Immature natural killer cell (primary cell): Measurements from ENCODE around the gene RAD51B. TPM values are rescaled to one million over a fixed set of nuclear protein-coding genes. Genes with fewer than 3 reads are reported as not detected.

Experiments used
- DNase-seq, 3 donors: peaks; one replicate each; pipeline ENCODE4 v3.0.0; 2022; ENCODE audit warnings: mixed read lengths in 1 of 3
- H3K27ac Mint-ChIP-seq, 6 donors: one replicate each; pipeline ENCODE4 v1.8.0; 2020; ENCODE audit warnings: mixed read lengths in 6 of 6, mild to moderate bottlenecking in 5 of 6, inconsistent platforms in 4 of 6, moderate library complexity in 3 of 6
- H3K27me3 Mint-ChIP-seq, 3 donors: one replicate each; pipeline ENCODE4 v1.8.0; 2020 to 2021; ENCODE audit warnings: low read depth in 3 of 3, mild to moderate bottlenecking in 3 of 3, mixed read lengths in 3 of 3, moderate library complexity in 3 of 3, inconsistent platforms in 1 of 3
- H3K36me3 Mint-ChIP-seq, 3 donors: one replicate each; pipeline ENCODE4 v1.8.0; 2020; ENCODE audit warnings: mixed read lengths in 3 of 3, inconsistent platforms in 2 of 3, mild to moderate bottlenecking in 2 of 3
- H3K4me1 Mint-ChIP-seq, 2 donors: one replicate each; pipeline ENCODE4 v1.8.0; 2020; ENCODE audit warnings: inconsistent platforms in 2 of 2, mild to moderate bottlenecking in 2 of 2, mixed read lengths in 2 of 2, moderate library complexity in 1 of 2
- H3K4me3 Mint-ChIP-seq, 5 donors: one replicate each; pipeline ENCODE4 v1.8.0; 2020; ENCODE audit warnings: mild to moderate bottlenecking in 5 of 5, mixed read lengths in 5 of 5, inconsistent platforms in 3 of 5, moderate library complexity in 3 of 5
- H3K9me3 Mint-ChIP-seq, 6 donors: one replicate each; pipeline ENCODE4 v1.8.0; 2020; ENCODE audit warnings: mild to moderate bottlenecking in 6 of 6, mixed read lengths in 6 of 6, inconsistent platforms in 4 of 6, moderate library complexity in 3 of 6
- polyA plus RNA-seq, 3 donors: library from polyadenylated mRNA; unstranded; fragments of 300-500 nt; fragmentation: Illumina TruSeq; gene quantifications; one replicate each; pipeline ENCODE4 v1.2.3, GENCODE V29; 2021

RAD51B gene
- polyA plus RNA-seq, 3 donors from 2014 or later = 17.6 to 20.8 (median 17.7) TPM

DNA sequence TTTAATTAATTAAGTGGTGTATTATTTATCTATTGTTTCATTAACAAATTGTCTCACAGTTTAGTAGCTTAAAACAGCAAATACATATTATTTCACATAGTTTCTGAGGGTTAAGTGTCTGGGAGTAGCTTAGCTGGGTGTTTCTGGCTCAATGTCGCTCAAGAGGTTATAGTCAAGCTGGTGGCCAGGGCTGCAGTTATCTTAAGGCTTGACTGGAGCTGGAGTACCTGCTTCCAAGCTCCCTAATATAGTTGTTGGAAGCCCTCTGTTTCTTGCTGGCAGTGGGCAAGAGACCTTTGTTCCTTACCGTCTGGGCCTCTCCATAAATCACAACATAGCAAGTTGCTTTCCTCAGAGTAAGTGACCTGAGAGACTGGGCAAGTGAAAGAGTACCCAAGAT is 66.6 kb downstream of the RAD51B start:
- Mint-ChIP-seq H3K36me3 (peaks cover 4 to 8% (median 7%) of the 10 kb centered on the region in 3 donors), H3K27ac (no peak overlapping the region), H3K27me3 (peaks cover 0 to 4% (median 2%) of the 10 kb centered on the region in 3 donors), H3K4me3 (no peak overlapping the region), H3K4me1 (peaks cover 35 to 44% of the 10 kb centered on the region in 2 donors), H3K9me3 (no peaks in the 10 kb centered on the region)
- DNase-seq = no peak

DNA sequence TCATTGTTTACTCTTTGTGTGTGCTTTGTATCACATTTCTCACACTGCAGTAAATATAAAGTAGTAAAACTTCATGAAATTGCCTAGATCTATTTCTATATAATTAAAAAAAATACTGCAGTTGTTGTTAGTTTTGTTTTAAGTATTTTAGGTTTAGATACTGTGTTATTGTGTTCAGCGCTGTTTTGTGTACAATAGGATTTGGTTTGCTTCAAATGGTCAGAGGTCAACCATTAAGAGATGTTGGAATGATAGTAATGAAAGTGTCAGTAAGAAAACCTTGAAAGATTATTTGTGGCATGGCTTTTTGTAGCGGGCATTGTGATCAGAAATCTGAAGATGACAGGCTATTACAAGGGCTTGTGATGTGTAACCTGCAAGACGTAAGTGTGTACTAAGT is 67.9 kb downstream of the RAD51B start:
- H3K27ac Mint-ChIP-seq = peak overlapping the region in 1 of 6 donors; percentile 9
- H3K4me3 Mint-ChIP-seq = no peak overlapping the region
- peaks cover 4 to 8% (median 7%) of the 10 kb centered on the region in 3 donors for H3K36me3 Mint-ChIP-seq
- H3K9me3 Mint-ChIP-seq = no peaks in the 10 kb centered on the region
- DNase-seq = no peak
- H3K27me3 Mint-ChIP-seq = peaks cover 0 to 2% (median 0%) of the 10 kb centered on the region in 3 donors
- peaks cover 22 to 31% of the 10 kb centered on the region in 2 donors for H3K4me1 Mint-ChIP-seq

DNA sequence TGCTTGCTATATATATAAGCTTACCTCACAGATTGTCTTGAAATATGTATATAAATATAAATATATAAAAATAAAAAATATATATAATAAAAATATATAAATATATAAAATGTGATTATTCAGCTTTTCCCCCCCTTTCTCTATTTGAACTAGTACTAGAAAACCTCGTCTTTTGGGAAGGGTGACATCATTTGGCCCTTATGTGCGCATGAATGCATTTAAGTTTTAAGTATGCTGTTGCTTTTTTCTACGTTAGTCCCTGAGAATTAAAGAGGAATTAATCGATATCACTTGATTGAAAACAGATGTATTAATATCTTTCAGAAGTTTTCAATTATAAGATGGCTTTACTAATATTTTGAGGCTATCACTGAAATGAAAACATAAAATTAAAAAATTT is 69.9 kb downstream of the RAD51B start:
- no peak for DNase-seq
- no peaks in the 10 kb centered on the region for H3K9me3 Mint-ChIP-seq
- no peak overlapping the region for H3K4me3 Mint-ChIP-seq
- H3K4me1 Mint-ChIP-seq = peaks cover 5 to 11% of the 10 kb centered on the region in 2 donors
- H3K36me3 Mint-ChIP-seq = peaks cover 4 to 8% (median 7%) of the 10 kb centered on the region in 3 donors
- peaks cover 0 to 1% (median 0%) of the 10 kb centered on the region in 3 donors for H3K27me3 Mint-ChIP-seq
- no peak overlapping the region for H3K27ac Mint-ChIP-seq

DNA sequence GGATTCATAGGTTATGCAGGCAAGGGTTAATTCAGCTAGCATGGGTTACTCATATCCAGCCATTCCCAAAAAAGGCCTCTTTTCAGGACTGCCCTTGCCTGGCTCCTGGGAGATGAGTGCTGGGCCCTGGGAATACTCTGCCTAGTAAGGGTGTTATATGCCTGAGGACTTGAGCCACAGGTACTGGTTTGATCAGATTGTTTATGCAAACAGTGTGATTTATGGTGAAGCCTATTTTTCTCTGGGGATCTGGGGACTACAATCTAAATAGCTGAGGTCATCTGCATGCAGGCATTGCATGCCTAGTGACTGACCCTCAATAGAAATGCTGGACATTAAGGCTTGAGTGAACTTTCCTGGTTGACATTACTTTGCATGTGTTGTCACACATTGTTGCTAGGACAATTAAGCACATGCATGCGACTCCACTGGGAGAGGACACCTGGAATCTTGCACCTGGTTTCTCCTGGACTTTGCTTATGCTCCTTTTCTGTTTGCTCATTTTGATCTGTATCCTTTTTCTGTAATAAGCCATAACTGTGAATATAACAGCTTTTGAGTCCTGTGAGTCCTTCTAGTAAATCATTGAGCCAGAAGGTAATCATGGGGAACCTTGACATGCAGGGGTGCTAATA is 73.0 kb downstream of the RAD51B start:
- Mint-ChIP-seq H3K27ac (no peak overlapping the region), H3K36me3 (peaks cover 0 to 2% (median 2%) of the 10 kb centered on the region in 3 donors), H3K27me3 (no peaks in the 10 kb centered on the region), H3K4me3 (no peak overlapping the region), H3K9me3 (no peaks in the 10 kb centered on the region), H3K4me1 (peaks cover 5 to 10% of the 10 kb centered on the region in 2 donors)
- DNase-seq = no peak

DNA sequence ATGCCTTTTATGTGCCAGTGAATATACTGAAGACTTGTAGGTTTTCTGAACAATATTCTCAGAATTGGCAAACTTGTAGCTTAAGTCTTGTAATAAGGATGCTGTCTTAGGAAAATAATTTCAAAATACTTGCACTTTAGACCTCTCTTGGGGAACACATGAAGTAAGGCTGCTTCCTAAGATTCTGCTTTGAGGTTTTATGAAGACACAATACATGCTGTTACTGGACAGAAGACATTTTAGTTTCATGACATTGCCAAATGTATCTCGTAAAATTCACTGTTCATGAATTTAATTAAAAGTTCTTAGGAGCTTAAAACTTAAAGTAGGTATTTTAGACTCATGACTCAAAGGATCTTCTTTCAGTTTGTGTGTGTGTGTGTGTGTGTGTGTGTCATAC is 80.7 kb downstream of the RAD51B start:
- no peaks in the 10 kb centered on the region for H3K27me3 Mint-ChIP-seq
- H3K9me3 Mint-ChIP-seq = peaks cover 0 to 3% (median 0%) of the 10 kb centered on the region in 6 donors
- H3K36me3 Mint-ChIP-seq = peaks cover 0 to 3% (median 0%) of the 10 kb centered on the region in 3 donors
- DNase-seq = no peak
- peaks cover 3 to 7% of the 10 kb centered on the region in 2 donors for H3K4me1 Mint-ChIP-seq
- no peak overlapping the region for H3K27ac Mint-ChIP-seq
- no peak overlapping the region for H3K4me3 Mint-ChIP-seq

DNA sequence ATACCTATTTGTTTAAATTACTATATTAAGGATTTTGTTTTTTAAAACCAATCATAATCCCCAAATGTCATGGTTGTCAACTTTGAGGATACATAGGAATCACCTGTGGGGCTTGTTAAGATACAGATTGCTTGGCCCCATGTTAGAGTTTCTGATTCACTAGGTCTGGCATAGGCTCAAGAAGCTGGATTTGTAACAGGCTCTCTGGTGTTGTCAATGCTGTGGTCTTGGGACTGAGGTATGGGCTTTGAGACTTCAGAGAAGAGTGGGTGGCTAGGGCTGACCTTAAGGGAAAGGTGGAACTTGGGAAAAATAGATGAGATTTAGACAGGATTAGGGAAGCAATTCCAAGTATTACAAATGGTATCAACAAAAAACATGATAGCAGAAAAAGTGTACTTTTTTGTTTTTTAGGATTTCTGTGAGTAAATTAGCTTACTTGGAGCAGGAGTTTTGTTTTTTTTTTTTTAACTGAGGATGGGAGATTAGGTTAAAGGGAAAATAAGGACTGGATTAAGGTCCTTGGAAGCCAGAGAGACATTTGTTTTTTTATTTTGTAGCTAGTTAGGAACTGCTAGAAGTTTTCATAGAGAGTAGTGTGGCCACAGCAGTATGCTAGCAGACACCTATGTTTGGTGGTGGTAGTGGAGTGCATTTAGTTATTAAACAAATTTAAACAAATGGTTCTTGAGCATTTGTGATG is 88.6 kb downstream of the RAD51B start:
- Mint-ChIP-seq H3K9me3 (peaks cover 0 to 2% (median 0%) of the 10 kb centered on the region in 6 donors), H3K27ac (no peak overlapping the region)

DNA sequence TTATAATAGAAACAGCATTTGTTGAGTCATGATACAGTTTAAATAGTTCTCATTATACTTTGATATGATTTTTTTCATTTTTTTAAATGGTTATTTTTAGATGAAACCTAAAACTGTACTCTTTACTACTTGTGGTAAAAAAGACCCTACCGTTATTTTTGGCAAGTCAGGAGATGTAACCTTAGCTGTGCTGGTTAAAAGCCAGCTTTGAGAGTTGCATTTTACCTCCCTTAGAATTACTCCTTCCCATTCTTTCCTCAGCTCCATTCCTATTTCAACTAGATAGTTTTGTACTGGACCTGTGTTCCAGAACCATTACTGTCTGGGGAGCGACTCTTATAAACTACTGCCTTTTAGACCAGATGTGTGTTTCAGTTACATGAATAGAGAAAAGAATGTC is 92.0 kb downstream of the RAD51B start:
- DNase-seq = no peak
- H3K9me3 Mint-ChIP-seq = no peaks in the 10 kb centered on the region

More for the DNA sequence above, 88.6 kb downstream of the RAD51B start:
- DNase-seq = no peak
- no peaks in the 10 kb centered on the region for H3K27me3 Mint-ChIP-seq
- H3K4me1 Mint-ChIP-seq = no peaks in the 10 kb centered on the region
- H3K4me3 Mint-ChIP-seq = no peak overlapping the region
- peaks cover 0 to 13% (median 5%) of the 10 kb centered on the region in 3 donors for H3K36me3 Mint-ChIP-seq

DNA sequence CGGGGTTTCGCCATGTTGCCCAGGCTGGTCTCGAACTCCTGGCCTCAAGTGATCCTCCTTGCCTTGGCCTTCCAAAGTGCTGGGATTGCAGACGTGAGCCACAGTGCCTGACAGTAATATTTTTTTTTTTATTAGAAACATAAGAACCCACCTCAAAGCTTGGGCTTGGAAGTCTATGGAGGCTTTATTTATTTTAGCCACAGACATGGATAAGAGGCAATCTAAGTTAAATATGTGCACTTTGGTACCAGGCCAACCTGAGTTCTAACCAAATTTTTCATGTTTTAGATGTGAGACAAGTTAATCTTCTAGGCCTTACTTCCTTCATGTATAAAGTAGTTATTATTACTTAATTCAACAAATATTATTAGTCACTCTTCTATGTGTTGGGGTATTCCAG is 96.9 kb downstream of the RAD51B start:
- no peak overlapping the region for H3K4me3 Mint-ChIP-seq

More for the DNA sequence above, 92.0 kb downstream of the RAD51B start:
- H3K36me3 Mint-ChIP-seq = peaks cover 0 to 6% (median 0%) of the 10 kb centered on the region in 3 donors
- no peaks in the 10 kb centered on the region for H3K4me1 Mint-ChIP-seq
- no peak overlapping the region for H3K4me3 Mint-ChIP-seq
- no peak overlapping the region for H3K27ac Mint-ChIP-seq
- no peaks in the 10 kb centered on the region for H3K27me3 Mint-ChIP-seq

DNA sequence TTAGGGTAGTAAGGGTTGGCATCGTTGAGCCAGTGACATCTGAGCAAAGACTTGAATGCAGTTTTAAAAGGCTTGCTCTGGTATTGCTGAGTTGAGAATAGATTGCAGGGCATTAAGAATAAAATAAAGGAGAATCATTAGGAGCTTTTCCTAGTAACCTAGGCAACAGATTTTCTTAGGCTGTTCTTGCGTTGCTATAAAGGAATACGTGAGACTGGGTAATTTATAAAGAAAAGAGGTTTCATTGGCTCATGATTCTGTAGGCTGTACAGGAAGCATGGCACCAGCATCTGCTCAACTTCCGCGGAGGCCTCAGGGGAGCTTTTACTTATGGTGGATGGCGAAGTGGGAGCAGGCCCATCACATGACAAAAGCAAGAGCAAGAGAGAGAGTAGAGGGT is 97.4 kb downstream of the RAD51B start:
- Mint-ChIP-seq H3K27me3 (no peaks in the 10 kb centered on the region), H3K4me3 (no peak overlapping the region), H3K4me1 (no peaks in the 10 kb centered on the region), H3K9me3 (no peaks in the 10 kb centered on the region), H3K36me3 (peaks cover 0 to 5% (median 0%) of the 10 kb centered on the region in 3 donors), H3K27ac (no peak overlapping the region)
- DNase-seq = no peak

More for the DNA sequence above, 96.9 kb downstream of the RAD51B start:
- no peak overlapping the region for H3K27ac Mint-ChIP-seq
- no peaks in the 10 kb centered on the region for H3K9me3 Mint-ChIP-seq
- H3K27me3 Mint-ChIP-seq = no peaks in the 10 kb centered on the region
- H3K36me3 Mint-ChIP-seq = peaks cover 0 to 5% (median 0%) of the 10 kb centered on the region in 3 donors
- no peaks in the 10 kb centered on the region for H3K4me1 Mint-ChIP-seq
- DNase-seq = no peak

DNA sequence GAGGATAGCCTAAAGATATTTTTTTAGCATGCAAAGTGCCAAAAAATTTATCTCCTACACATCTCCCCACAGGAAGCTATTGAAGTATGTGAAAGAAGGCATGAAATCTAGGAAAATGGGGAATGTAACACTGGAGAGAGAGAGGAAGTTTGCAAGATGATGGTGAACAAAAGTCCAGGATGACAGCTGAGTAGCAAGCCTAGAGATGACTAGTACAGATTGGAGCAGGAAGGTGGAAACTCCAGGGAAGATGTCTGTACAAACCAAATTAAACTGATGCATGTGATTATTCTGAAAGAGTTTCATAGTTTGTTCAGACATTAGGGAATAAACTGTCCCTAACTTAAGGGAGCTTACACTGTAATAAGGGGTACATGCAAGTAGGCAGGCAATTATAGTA is 99.3 kb downstream of the RAD51B start:
- H3K9me3 Mint-ChIP-seq = no peaks in the 10 kb centered on the region
- H3K27ac Mint-ChIP-seq = no peak overlapping the region
- H3K4me3 Mint-ChIP-seq = no peak overlapping the region
- no peak for DNase-seq
- H3K27me3 Mint-ChIP-seq = no peaks in the 10 kb centered on the region
- H3K4me1 Mint-ChIP-seq = no peaks in the 10 kb centered on the region
- H3K36me3 Mint-ChIP-seq = peaks cover 0 to 6% (median 0%) of the 10 kb centered on the region in 3 donors

DNA sequence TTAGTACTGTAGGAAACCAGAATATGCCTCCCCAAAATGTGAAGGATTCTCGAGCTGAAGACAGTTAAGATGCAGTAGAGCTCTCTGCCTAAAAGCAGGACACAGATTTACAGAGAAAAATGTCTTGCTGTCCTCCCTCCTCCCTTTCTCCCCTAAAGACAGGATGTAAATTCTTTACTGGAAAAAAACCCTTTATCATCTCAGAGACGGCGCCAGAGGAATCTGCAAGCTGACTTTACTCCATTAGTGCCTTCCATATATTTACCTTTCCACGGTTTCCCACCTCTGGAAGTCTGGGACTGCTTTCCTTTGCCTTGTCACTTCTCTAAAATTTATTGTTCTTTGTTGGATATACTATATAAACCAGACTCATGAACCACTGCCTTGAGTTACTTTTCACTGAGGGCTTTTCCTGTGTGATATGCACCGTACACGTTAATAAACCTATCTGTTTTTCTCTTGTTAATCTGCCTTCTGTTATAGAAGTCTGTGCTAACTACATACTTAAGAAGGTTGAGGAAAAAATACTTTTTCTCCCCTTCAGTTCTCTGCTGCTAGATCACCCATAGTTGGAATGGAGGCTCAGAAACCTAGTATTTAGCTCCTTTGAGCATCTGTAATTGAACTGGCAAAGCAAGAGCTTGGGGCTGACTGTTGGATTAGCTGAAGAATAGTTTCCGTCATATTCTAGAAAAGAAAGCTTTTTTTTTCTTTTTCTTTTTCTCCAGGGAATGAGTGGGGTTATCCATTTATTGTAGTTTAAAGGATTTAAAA is 99.9 kb downstream of the RAD51B start:
- H3K4me1 Mint-ChIP-seq = no peaks in the 10 kb centered on the region
- H3K9me3 Mint-ChIP-seq = peaks cover 0 to 1% (median 0%) of the 10 kb centered on the region in 6 donors
- H3K36me3 Mint-ChIP-seq = peaks cover 4 to 11% (median 6%) of the 10 kb centered on the region in 3 donors
- no peak overlapping the region for H3K27ac Mint-ChIP-seq
- H3K27me3 Mint-ChIP-seq = peaks cover 0 to 3% (median 0%) of the 10 kb centered on the region in 3 donors
- no peak overlapping the region for H3K4me3 Mint-ChIP-seq
- DNase-seq = no peak

DNA sequence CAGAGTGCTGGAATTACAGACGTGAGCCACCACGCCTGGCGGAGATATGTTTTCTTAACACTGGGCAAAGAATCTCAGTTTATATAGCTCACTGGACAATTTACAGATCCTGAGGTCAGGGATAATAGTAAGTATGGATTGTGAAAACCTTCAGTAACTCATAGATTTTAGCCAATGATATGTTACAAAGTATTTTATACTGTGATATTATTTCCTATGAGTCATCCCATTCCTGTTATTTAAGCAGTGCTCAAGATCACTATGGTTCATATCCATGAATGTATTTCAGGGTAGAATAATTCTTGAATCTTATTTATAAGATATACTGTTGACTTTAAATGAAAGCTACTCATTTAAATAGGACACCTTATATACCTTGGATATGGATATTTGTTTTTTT is 107.2 kb downstream of the RAD51B start:
- H3K27ac Mint-ChIP-seq = no peak overlapping the region
- peaks cover 9 to 32% (median 20%) of the 10 kb centered on the region in 6 donors for H3K9me3 Mint-ChIP-seq
- peaks cover 0 to 6% of the 10 kb centered on the region in 2 donors for H3K4me1 Mint-ChIP-seq
- no peak for DNase-seq
- peaks cover 0 to 4% (median 0%) of the 10 kb centered on the region in 3 donors for H3K27me3 Mint-ChIP-seq
- H3K4me3 Mint-ChIP-seq = no peak overlapping the region
- H3K36me3 Mint-ChIP-seq = peaks cover 21 to 30% (median 22%) of the 10 kb centered on the region in 3 donors

DNA sequence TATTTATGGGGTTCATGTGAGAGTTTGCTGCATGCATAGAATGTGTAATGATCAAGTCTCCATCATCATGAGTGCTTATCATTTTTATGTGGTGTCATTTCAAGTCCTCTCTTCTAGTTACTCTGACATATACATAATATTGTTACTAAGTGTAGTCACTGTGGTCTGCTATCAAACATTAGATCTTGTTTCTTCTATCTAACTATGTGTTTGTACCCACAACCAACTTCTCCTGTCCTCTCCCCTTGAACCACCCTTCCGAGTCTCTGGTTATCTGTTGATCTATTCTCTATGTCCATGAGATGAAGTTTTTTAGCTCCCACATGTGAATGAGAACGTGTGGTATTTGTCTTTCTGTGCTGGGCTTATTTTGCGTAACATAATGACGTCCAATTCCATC is 107.7 kb downstream of the RAD51B start:
- no peak overlapping the region for H3K4me3 Mint-ChIP-seq
- peaks cover 9 to 32% (median 20%) of the 10 kb centered on the region in 6 donors for H3K9me3 Mint-ChIP-seq
- no peak for DNase-seq
- peaks cover 0 to 6% of the 10 kb centered on the region in 2 donors for H3K4me1 Mint-ChIP-seq
- H3K27me3 Mint-ChIP-seq = peaks cover 2 to 4% (median 2%) of the 10 kb centered on the region in 3 donors
- peaks cover 21 to 34% (median 25%) of the 10 kb centered on the region in 3 donors for H3K36me3 Mint-ChIP-seq
- no peak overlapping the region for H3K27ac Mint-ChIP-seq
